Immature natural killer cell (primary cell): ENCODE measurements around the gene SPATA31E1. TPM values are rescaled to one million over a fixed set of nuclear protein-coding genes. Genes with fewer than 3 reads are reported as not detected.

ENCODE experiments used
- polyA plus RNA-seq, 3 donors: library from polyadenylated mRNA; unstranded; fragments of 300-500 nt; fragmentation: Illumina TruSeq; gene quantifications; one replicate each; pipeline ENCODE4 v1.2.3, GENCODE V29; 2021

The SPATA31E1 gene
- polyA plus RNA-seq, 3 donors from 2014 or later, result not detected

Other genes starting within 250 kb of the SPATA31E1 start
- under 1 TPM in 1 of 3 donors, not detected in 2; 0.49 TPM for gene CTSL, start 156.8 kb upstream of the SPATA31E1 start, polyA plus RNA-seq
- gene SPATA31C1, start 35.1 kb downstream of the SPATA31E1 start, polyA plus RNA-seq, result not detected
- gene CDK20, start 91.7 kb downstream of the SPATA31E1 start, polyA plus RNA-seq, result 1 to 10 TPM in 1 of 3 donors, under 1 TPM in 1, not detected in 1; 0.97 to 1.4 TPM